SHP77 (cell line): ENCODE data around the gene CDH1.

Experiments used
- DNase-seq, 2 experiments: peaks; one replicate each; lab custom pipeline; 2025; lab: John Stamatoyannopoulos, UW

Gene CDH1

DNA sequence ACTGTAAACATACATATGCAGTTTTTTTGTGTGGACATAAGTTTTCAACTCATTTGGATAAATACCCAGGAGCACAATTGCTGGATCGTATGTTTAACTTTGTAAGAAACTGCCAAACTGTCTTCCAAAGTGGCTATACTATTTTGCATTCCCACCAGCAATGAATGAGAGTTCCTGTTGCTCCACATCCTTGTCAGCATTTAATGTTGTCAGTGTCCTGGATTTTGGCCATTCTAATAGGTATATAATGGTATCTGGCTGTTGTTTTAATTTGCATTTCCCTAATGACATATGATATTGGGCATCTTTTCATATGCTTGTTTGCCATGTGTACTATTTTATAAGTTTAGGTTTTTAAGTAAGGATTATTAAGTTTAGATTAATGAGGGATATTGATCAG lies 120.4 kb downstream of the CDH1 start:
- no peak for DNase-seq

DNA sequence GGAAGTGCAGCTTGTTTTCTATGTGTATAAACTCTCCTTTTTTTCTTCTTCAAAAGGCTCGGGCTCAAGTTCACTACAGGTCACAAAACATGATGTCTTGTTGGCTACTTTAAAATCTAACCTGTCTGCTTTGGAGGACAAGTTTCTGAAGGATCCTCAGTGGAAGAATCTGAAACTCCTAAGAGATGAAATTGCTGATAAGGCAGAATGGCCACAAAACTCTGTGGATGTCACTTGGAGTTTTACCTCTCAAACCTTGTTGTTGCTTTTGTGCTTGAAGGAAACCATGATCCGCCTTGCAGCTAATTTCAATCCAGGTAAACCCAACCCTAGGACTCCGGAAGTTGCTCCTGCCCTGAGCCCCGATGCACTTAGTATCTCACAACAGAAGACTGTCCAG lies 122.7 kb downstream of the CDH1 start:
- no peak for DNase-seq

DNA sequence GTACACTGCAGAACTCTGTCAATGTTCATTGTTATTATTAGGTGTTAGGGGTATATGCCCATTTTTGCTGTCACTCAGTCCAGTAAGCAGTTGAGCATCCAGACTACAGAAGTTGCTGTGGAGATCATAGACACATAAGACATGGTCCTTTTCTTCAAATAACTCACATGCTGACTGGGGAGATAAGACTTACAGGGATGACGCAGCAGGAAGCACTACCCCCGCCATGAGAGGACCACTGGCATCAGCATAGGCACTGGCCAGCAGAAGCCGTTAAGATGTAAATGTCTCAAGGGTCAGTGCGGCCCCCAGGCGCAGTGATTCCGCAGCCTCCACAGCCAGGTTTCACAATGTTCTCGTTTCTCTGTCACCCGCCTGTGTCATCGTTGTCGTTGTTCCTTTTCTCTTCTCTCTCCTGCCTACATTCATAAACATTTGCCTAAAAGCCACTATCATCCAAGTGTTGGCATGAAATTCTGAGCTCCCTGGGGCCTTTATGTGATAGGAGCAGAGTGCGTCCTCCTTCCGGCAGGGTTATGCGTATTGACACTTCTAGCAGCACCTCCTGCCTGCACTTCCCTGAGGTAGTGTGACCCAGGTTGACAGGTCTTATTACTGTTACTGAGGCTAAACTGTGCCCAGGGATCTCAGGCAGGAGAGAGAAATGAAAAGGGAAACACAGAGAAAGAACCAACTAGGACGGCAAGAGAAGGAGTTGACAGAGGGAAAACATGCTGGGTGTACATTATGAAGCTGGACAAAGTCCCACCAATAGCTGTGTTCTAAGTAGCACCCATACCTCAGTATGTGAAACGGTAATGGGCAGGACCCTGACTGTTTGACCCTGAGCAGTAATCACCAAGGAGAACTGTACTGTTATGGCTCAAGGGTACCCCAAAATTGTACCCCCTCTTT lies 124.1 kb downstream of the CDH1 start:
- no peak for DNase-seq

DNA sequence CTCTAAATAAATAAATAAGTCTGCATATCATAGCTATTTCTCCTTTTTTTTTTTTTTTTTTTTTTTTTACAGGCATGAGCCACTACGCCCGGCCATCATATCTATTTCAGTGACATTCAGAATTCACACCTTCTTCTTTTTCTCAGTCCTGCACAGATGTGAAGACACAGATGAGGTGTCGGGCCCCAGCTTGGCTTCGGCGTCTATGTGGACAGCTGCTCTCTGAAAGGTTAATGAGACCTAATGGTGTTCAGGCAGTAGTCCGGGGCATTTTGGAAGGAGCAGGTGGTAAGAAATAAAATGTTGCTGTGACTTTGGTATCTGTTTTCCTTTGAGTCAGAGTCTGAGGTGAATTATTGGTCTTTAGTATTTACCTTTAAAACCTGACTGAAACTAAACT lies 129.8 kb downstream of the CDH1 start:
- DNase-seq, result peak; percentile 24 to 56

DNA sequence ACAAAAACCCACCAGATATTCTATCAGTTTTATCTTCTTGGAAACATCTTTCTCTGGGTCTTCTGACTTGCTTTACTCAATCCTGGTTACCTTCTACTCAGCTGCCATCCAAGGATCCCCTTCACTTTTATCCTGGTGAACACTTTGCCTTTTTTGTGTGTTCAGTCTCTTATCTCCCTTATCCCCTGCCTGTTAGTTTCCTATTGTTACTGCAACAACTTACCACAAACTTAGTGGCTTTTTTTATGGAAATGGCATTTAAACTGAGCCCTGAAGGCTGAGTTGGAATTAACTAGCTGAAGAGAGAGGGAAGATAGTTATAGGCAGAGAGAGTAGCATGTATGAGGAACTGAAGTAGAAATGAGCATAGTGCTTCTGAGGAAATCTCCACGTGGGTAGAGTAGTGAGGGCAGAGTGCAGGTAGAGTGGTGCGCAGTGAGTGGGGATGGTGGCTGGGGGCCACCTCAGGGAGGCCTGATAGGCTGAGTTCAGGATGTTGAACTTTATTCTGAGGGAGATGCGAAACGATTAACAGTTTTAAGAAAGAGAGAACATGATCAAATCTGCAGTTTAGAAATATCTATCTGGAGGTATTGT lies 132.5 kb downstream of the CDH1 start:
- no peak for DNase-seq

DNA sequence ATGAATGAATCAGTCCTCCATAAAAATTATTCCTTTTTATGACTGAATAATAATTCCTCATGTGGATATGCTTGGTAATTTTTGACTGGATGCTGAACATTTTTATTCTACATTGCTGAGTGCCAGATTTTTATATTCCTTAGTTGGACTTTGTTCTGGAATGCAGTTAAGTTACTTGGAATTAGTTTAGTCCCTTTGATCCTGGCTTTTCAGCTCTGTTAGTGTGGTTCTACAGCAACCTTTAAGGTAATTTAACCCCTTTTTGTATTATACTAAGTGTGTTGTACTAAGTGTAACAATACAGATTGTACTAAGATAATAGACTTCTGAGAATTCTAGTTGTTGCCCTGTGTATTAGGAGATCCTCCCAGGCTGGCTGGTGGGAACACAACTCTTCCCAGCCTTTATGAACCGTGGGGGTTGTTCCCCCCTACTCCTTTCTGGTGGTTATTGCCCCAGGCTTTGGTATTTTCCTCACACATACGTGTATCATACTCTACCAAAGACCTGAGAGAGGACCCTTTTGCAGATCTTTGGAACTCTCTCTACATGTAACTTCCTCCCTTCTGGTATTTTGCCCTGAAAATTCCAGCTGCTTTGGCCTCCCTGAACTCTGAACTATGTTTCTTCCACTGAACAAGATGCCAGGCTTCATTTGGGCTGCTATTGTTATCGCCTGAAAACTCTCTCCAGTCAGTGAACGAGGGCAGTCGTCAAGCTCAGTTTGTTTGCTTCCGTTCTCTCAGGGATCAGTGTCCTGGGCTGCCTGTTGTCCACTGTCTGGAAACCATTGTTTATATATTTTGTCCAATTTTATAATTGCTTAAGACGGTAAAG lies 136.8 kb downstream of the CDH1 start:
- DNase-seq, result no peak

DNA sequence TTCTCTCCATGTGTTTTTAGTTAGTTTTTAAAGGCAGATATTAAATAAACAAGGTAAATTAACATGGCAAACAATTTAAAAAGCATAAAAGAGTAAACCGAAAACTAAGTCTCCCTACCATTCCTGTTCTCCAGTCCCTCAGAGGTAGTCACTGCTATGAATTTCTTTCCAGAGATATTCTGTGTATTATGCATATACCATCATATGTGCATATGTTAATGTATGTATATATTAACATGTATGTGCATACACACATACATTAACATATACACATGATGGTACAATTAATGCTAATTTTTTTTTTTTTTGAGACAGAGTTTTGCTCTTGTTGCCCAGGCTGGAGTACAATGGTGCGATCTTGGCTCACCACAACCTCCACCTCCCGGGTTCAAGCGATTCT lies 138.8 kb downstream of the CDH1 start:
- no peak for DNase-seq

DNA sequence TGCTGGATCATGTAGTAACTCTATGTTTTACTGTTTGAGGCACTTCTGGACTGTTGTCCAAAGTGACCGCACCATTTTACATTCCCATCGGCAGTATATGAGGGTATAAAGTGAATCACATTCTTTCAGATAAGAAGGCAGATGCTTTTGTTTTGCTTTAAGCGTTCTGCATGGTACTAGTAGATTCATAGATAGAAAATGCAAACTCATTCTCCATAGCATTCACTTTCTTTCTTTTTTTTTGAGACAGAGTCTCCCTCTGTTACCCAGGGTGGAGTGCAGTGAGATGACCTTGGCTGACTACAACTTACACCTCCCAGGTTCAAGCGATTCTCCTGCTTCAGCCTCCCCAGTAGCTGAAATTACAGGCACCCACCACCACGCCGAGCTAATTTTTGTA lies 146.6 kb downstream of the CDH1 start:
- no peak for DNase-seq

DNA sequence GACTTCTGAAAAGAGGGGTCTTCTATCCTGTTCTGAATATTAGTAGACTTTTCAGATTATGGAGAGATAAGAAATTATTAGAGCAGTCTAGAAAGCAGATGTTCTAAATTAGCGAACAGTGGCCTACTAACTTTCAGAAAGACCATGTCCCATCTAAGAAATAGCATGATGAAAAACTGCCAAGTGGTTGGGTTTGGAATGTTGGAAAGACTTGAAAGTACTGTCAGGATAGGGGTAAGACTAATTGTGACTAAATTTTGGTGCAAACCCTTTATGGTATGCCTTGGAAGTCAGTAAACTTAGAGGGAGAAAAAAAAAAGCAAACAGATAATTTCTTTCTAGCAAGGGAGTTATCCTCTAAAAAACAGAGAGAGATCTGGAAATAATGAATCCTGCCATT lies 147.3 kb downstream of the CDH1 start:
- DNase-seq, result no peak
